ENCODE results near the gene CCDC9.

DNA sequence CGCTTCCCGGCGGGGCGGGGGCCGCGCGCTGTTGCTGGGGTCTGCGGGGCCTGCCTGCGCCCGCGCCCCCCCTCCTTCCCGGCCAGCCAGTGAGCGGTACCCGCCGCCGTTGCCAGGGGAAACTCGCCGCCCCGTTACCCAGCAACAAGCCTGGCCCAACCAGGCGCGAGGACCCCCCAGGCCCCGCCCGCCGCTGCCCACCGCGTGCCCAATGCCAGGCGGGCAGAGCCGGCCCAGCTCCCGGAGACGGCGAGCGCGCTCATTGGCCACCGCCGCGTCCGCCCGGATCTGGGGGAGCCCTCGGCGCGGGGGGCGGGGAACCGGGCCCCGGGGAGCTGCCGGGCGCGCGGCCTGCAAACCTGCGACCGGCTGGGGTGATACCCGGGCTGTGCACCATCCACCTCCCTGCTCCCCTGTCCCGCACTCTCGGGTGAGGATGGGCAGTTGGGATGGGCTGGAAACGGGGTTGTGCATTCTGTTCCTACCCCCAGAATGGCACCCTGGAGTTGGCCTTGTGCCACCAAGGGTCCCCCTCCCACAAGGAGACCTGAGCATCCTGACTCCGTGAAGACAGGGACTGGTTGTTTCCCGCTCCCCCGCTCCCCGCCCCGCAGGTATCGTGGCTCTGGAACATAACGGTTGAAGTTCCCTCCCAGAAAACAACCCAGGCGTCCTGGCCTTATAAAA lies 16.6 kb upstream of the CCDC9 start:
- no peak for TF ChIP-seq EZH2 (IDR thresholded peaks at IDR 0.05; ENCODE audit: low read depth, unreplicated experiment)
- TF ChIP-seq CTCF (conservative IDR thresholded peaks at IDR 0.05; ENCODE audit: low read depth in 2 of 2) = no peak
- no peak for TF ChIP-seq ZNF462 (CRISPR knock-in tag; IDR thresholded peaks at IDR 0.05)
- no peak for TF ChIP-seq EZH2phosphoT487 (IDR thresholded peaks at IDR 0.05; ENCODE audit: unreplicated experiment)
- TF ChIP-seq, protein P1, sequence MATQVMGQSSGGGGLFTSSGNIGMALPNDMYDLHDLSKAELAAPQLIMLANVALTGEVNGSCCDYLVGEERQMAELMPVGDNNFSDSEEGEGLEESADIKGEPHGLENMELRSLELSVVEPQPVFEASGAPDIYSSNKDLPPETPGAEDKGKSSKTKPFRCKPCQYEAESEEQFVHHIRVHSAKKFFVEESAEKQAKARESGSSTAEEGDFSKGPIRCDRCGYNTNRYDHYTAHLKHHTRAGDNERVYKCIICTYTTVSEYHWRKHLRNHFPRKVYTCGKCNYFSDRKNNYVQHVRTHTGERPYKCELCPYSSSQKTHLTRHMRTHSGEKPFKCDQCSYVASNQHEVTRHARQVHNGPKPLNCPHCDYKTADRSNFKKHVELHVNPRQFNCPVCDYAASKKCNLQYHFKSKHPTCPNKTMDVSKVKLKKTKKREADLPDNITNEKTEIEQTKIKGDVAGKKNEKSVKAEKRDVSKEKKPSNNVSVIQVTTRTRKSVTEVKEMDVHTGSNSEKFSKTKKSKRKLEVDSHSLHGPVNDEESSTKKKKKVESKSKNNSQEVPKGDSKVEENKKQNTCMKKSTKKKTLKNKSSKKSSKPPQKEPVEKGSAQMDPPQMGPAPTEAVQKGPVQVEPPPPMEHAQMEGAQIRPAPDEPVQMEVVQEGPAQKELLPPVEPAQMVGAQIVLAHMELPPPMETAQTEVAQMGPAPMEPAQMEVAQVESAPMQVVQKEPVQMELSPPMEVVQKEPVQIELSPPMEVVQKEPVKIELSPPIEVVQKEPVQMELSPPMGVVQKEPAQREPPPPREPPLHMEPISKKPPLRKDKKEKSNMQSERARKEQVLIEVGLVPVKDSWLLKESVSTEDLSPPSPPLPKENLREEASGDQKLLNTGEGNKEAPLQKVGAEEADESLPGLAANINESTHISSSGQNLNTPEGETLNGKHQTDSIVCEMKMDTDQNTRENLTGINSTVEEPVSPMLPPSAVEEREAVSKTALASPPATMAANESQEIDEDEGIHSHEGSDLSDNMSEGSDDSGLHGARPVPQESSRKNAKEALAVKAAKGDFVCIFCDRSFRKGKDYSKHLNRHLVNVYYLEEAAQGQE (IDR thresholded peaks at IDR 0.05; ENCODE audit: unreplicated experiment) = no peak

Measured in GM23338 (cell line).